Esophagus muscularis mucosa (tissue), 4 donors: Measurements from ENCODE around the gene SORCS2. TPM values are rescaled to one million over a fixed set of nuclear protein-coding genes. Genes with fewer than 3 reads are reported as not detected.

Experiments used
- DNase-seq: peaks from one replicate; pipeline ENCODE4 v3.0.0-alpha.2; 2017; ENCODE audit errors: extremely low spot score
- H3K27ac ChIP-seq, 4 donors: fragments of 200-600 bp; sonication (generic); replicated peaks in 1 of 4; 1 replicate in 3 of 4; 2 replicates in 1 of 4; pipeline ENCODE4 v1.5.1; 2016 to 2019; ENCODE audit warnings: mild to moderate bottlenecking in 1 of 4
- H3K27me3 ChIP-seq, 4 donors: fragments of 200-600 bp; sonication (generic); one replicate each; pipeline versions ENCODE4 v1.5.1 to v1.6.0; 2016 to 2019
- H3K36me3 ChIP-seq, 4 donors: fragments of 200-600 bp; sonication (generic); one replicate each; pipeline ENCODE4 v1.5.1; 2016 to 2019
- H3K4me1 ChIP-seq, 4 donors: fragments of 200-600 bp; sonication (generic); one replicate each; pipeline ENCODE4 v1.5.1; 2016 to 2019
- H3K4me3 ChIP-seq, 4 donors: fragments of 200-600 bp; sonication (generic); 1 replicate in 2 of 4; 2 replicates in 2 of 4; pipeline ENCODE4 v1.5.1; 2016 to 2019; ENCODE audit warnings: mild to moderate bottlenecking in 4 of 4, moderate library complexity in 1 of 4
- H3K9me3 ChIP-seq, 4 donors: fragments of 200-600 bp; sonication (generic); 1 replicate in 3 of 4; 2 replicates in 1 of 4; pipeline ENCODE4 v1.5.1; 2016 to 2019
- CTCF ChIP-seq, 3 experiments: fragments of 200-600 bp in 2 of 3; fragments of 450-650 bp in 1 of 3; sonication (generic) in 2 of 3; IDR thresholded peaks; one replicate each; pipeline ENCODE4 v1.5.1; 2017 to 2019; ENCODE audit warnings: antibody characterized with exemption in 3 of 3, mild to moderate bottlenecking in 2 of 3, moderate library complexity in 1 of 3
- EP300 ChIP-seq: sonication (generic); formaldehyde crosslinking; IDR thresholded peaks from one replicate; pipeline ENCODE4 v1.6.1; 2017; ENCODE audit warnings: antibody characterized with exemption
- POLR2A ChIP-seq: fragments of 450-650 bp; IDR thresholded peaks from one replicate; pipeline ENCODE4 v1.6.1; 2017; ENCODE audit warnings: antibody characterized with exemption, moderate library complexity, mild to moderate bottlenecking, low read depth
- POLR2AphosphoS5 ChIP-seq, 2 donors: sonication (generic); formaldehyde crosslinking; IDR thresholded peaks; one replicate each; pipeline ENCODE4 v1.6.1; 2017; ENCODE audit warnings: antibody characterized with exemption in 2 of 2
- WGBS: methylation state at CpG from one replicate; pipeline ENCODE4 v1.1.5; 2018; 5-methylcytosine and 5-hydroxymethylcytosine counted together
- intact Hi-C: fragments of 100-400 bp; cut with DNase I; formaldehyde crosslinking; loops from one replicate; pipeline ENCODE4 v1.15.1; 2023
- total RNA-seq, 4 donors: library from RNA; depleted of rRNA; stranded (reverse); fragments of >200 nt; gene quantifications; one replicate each; pipeline versions ENCODE4 v1.1.0 to v1.2.1, GENCODE V29; 2016

SORCS2 gene
- total RNA-seq, 4 donors from 2014 or later, result 3.3 to 10.1 (median 4.3) TPM

GRCh38 chr4:7336067-7336569, 143.8 kb downstream of the SORCS2 start:
- peaks cover 0 to 4% (median 0%) of the 10 kb centered on the region in 4 donors for H3K9me3 ChIP-seq
- H3K4me1 ChIP-seq, result peaks cover 4 to 42% (median 25%) of the 10 kb centered on the region in 4 donors
- intact Hi-C loops, result loop anchor here (5.0 to 10.0 kb wide), 2 partner anchors 144 to 379 kb away; partner anchors contain the start of gene SORCS2
- H3K36me3 ChIP-seq, result no peaks in the 10 kb centered on the region
- DNase-seq, result no peak
- no peak overlapping the region for H3K4me3 ChIP-seq
- no peak for TF ChIP-seq POLR2A
- TF ChIP-seq CTCF (IDR thresholded peaks at IDR 0.05), result no peak
- TF ChIP-seq EP300, result no peak
- no peak for TF ChIP-seq POLR2AphosphoS5 (IDR thresholded peaks at IDR 0.05)
- H3K27me3 ChIP-seq, result no peaks in the 10 kb centered on the region
- H3K27ac ChIP-seq, result no peak overlapping the region
- WGBS, result 70% methylated on average over 5 of the region's 17 CpGs

GRCh38 chr4:7336732-7337131, 144.4 kb downstream of the SORCS2 start:
- TF ChIP-seq CTCF (IDR thresholded peaks at IDR 0.05) (no peak), POLR2AphosphoS5 (IDR thresholded peaks at IDR 0.05) (no peak), EP300 (no peak), POLR2A (no peak)
- no peak for DNase-seq
- WGBS, result 87% methylated on average over 9 of the region's 14 CpGs
- Histone ChIP-seq H3K27me3 (no peaks in the 10 kb centered on the region), H3K4me1 (peaks cover 4 to 41% (median 25%) of the 10 kb centered on the region in 4 donors), H3K36me3 (no peaks in the 10 kb centered on the region), H3K4me3 (no peak overlapping the region), H3K27ac (no peak overlapping the region), H3K9me3 (peaks cover 0 to 4% (median 0%) of the 10 kb centered on the region in 4 donors)
- intact Hi-C loops, result loop anchor here (5.0 to 10.0 kb wide), 2 partner anchors 144 to 378 kb away; partner anchors contain the start of gene SORCS2

GRCh38 chr4:7337196-7338058, 145.1 kb downstream of the SORCS2 start:
- H3K27ac ChIP-seq, result no peak overlapping the region
- no peak overlapping the region for H3K4me3 ChIP-seq
- H3K9me3 ChIP-seq, result peaks cover 0 to 4% (median 0%) of the 10 kb centered on the region in 4 donors
- no peak for DNase-seq
- peaks cover 0 to 34% (median 20%) of the 10 kb centered on the region in 4 donors for H3K4me1 ChIP-seq
- 93% methylated on average over 18 of the region's 22 CpGs for WGBS
- H3K36me3 ChIP-seq, result no peaks in the 10 kb centered on the region
- intact Hi-C loops, result loop anchor here (5.0 to 10.0 kb wide), 2 partner anchors 145 to 377 kb away; partner anchors contain the start of gene SORCS2
- TF ChIP-seq CTCF (IDR thresholded peaks at IDR 0.05), result no peak
- TF ChIP-seq POLR2A, result no peak
- no peak for TF ChIP-seq EP300
- TF ChIP-seq POLR2AphosphoS5 (IDR thresholded peaks at IDR 0.05), result no peak
- no peaks in the 10 kb centered on the region for H3K27me3 ChIP-seq

GRCh38 chr4:7338059-7338452, 145.7 kb downstream of the SORCS2 start:
- H3K4me3 ChIP-seq, result no peak overlapping the region
- 95% methylated on average over 5 of the region's 5 CpGs for WGBS
- peaks cover 0 to 27% (median 16%) of the 10 kb centered on the region in 4 donors for H3K4me1 ChIP-seq
- peaks cover 0 to 4% (median 0%) of the 10 kb centered on the region in 4 donors for H3K9me3 ChIP-seq
- no peak overlapping the region for H3K27ac ChIP-seq
- DNase-seq, result no peak
- TF ChIP-seq POLR2AphosphoS5 (IDR thresholded peaks at IDR 0.05) (no peak), EP300 (no peak), CTCF (IDR thresholded peaks at IDR 0.05) (no peak), POLR2A (no peak)
- intact Hi-C loops, result loop anchor here (5.0 to 10.0 kb wide), 2 partner anchors 146 to 377 kb away; partner anchors contain the start of gene SORCS2
- no peaks in the 10 kb centered on the region for H3K27me3 ChIP-seq
- H3K36me3 ChIP-seq, result no peaks in the 10 kb centered on the region
